ENCODE measurements around the gene RAPGEF1. TPM values are rescaled to one million over a fixed set of nuclear protein-coding genes. Genes with fewer than 3 reads are reported as not detected.
A peak's percentile ranks its signal among the peaks of the same experiment; 100 is the strongest.

Gene RAPGEF1
- total RNA-seq, 1 experiment from 2014 or later, result 6.1 TPM

GRCh38 chr9:131530920-131531832 is 208.7 kb downstream of the RAPGEF1 start, which contains the start of gene UCK1:
Gene UCK1 (minus strand): TSS chr9:131531263. CDS start chr9:131531174, 89 bp downstream.
- Histone ChIP-seq H3K36me3 (ENCODE audit: insufficient read depth, low read length) (no peaks in the 10 kb centered on the region), H3K4me3 (ENCODE audit: low read length) (peak within 1 kb of the TSS; percentile 98), H3K27me3 (ENCODE audit: low read length) (no peaks in the 10 kb centered on the region), H2AFZ (ENCODE audit: low read length) (peak within 1 kb of the TSS; percentile 91; the same call in 1 of the 2 replicates), H4K20me1 (ENCODE audit: insufficient read depth, low read depth, low read length) (no peaks in the 10 kb centered on the region), H3K4me1 (ENCODE audit: low read length) (peaks cover 14% of the 10 kb centered on the region), H3K4me2 (ENCODE audit: low read depth, low read length, poor library complexity, severe bottlenecking) (peak within 1 kb of the TSS; percentile 99), H3K9me3 (ENCODE audit: low read length) (no peaks in the 10 kb centered on the region), H3K79me2 (ENCODE audit: low read length) (peaks cover 14% of the 10 kb centered on the region), H3K27ac (ENCODE audit: low read length) (peak within 1 kb of the TSS; percentile 26; the same call in 1 of the 2 replicates), H3K9me2 (replicated peaks; ENCODE audit: insufficient read depth, low read length) (no peaks in the 10 kb centered on the region), H3K9ac (ENCODE audit: low read length) (peak within 1 kb of the TSS; percentile 97)
- peak; percentile 93 for DNase-seq

- Histone ChIP-seq H3K4me2 (ENCODE audit: low read depth, low read length, poor library complexity, severe bottlenecking) (peak overlapping the region; percentile 99), H4K20me1 (ENCODE audit: insufficient read depth, low read depth, low read length) (no peaks in the 10 kb centered on the region), H3K27ac (ENCODE audit: low read length) (peak overlapping the region; percentile 26; the same call in 1 of the 2 replicates), H3K9me3 (ENCODE audit: low read length) (no peaks in the 10 kb centered on the region), H3K79me2 (ENCODE audit: low read length) (peaks cover 14% of the 10 kb centered on the region), H3K9me2 (replicated peaks; ENCODE audit: insufficient read depth, low read length) (no peaks in the 10 kb centered on the region), H3K36me3 (ENCODE audit: insufficient read depth, low read length) (no peaks in the 10 kb centered on the region), H3K27me3 (ENCODE audit: low read length) (no peaks in the 10 kb centered on the region), H3K4me3 (ENCODE audit: low read length) (peak overlapping the region; percentile 98), H3K4me1 (ENCODE audit: low read length) (peaks cover 14% of the 10 kb centered on the region), H2AFZ (ENCODE audit: low read length) (peak overlapping the region; percentile 78; the same call in 1 of the 2 replicates), H3K9ac (ENCODE audit: low read length) (peak overlapping the region; percentile 97)
- DNase-seq, result peak; percentile 62
These were observed 209.3 kb downstream of the RAPGEF1 start for GRCh38 chr9:131530546-131530919.

- no peak overlapping the region for H2AFZ ChIP-seq (ENCODE audit: low read length)
- no peaks in the 10 kb centered on the region for H3K9me2 ChIP-seq (replicated peaks; ENCODE audit: insufficient read depth, low read length)
- peaks cover 14% of the 10 kb centered on the region for H3K79me2 ChIP-seq (ENCODE audit: low read length)
- peaks cover 14% of the 10 kb centered on the region for H3K4me1 ChIP-seq (ENCODE audit: low read length)
- no peak for DNase-seq
- no peaks in the 10 kb centered on the region for H4K20me1 ChIP-seq (ENCODE audit: insufficient read depth, low read depth, low read length)
- H3K4me2 ChIP-seq (ENCODE audit: low read depth, low read length, poor library complexity, severe bottlenecking), result peak overlapping the region; percentile 99
- peak overlapping the region; percentile 97 for H3K9ac ChIP-seq (ENCODE audit: low read length)
- H3K27me3 ChIP-seq (ENCODE audit: low read length), result no peaks in the 10 kb centered on the region
- H3K27ac ChIP-seq (ENCODE audit: low read length), result peak overlapping the region; percentile 26; the same call in 1 of the 2 replicates
- no peaks in the 10 kb centered on the region for H3K9me3 ChIP-seq (ENCODE audit: low read length)
- no peaks in the 10 kb centered on the region for H3K36me3 ChIP-seq (ENCODE audit: insufficient read depth, low read length)
- peak overlapping the region; percentile 98 for H3K4me3 ChIP-seq (ENCODE audit: low read length)
These were observed 210.0 kb downstream of the RAPGEF1 start for GRCh38 chr9:131529597-131530545.

- Histone ChIP-seq H3K4me3 (ENCODE audit: low read length) (no peak overlapping the region), H4K20me1 (ENCODE audit: insufficient read depth, low read depth, low read length) (no peaks in the 10 kb centered on the region), H3K79me2 (ENCODE audit: low read length) (peaks cover 14% of the 10 kb centered on the region), H3K27me3 (ENCODE audit: low read length) (no peaks in the 10 kb centered on the region), H3K27ac (ENCODE audit: low read length) (no peak overlapping the region), H3K9me2 (replicated peaks; ENCODE audit: insufficient read depth, low read length) (no peaks in the 10 kb centered on the region), H3K36me3 (ENCODE audit: insufficient read depth, low read length) (no peaks in the 10 kb centered on the region), H3K9me3 (ENCODE audit: low read length) (no peaks in the 10 kb centered on the region), H2AFZ (ENCODE audit: low read length) (no peak overlapping the region), H3K9ac (ENCODE audit: low read length) (no peak overlapping the region), H3K4me1 (ENCODE audit: low read length) (peaks cover 14% of the 10 kb centered on the region), H3K4me2 (ENCODE audit: low read depth, low read length, poor library complexity, severe bottlenecking) (no peak overlapping the region)
- no peak for DNase-seq
These were observed 210.9 kb downstream of the RAPGEF1 start for GRCh38 chr9:131528886-131529505.

- Histone ChIP-seq H2AFZ (ENCODE audit: low read length) (no peak overlapping the region), H3K4me1 (ENCODE audit: low read length) (peaks cover 14% of the 10 kb centered on the region), H4K20me1 (ENCODE audit: insufficient read depth, low read depth, low read length) (no peaks in the 10 kb centered on the region), H3K9ac (ENCODE audit: low read length) (no peak overlapping the region), H3K27ac (ENCODE audit: low read length) (no peak overlapping the region), H3K79me2 (ENCODE audit: low read length) (peaks cover 14% of the 10 kb centered on the region), H3K9me3 (ENCODE audit: low read length) (no peaks in the 10 kb centered on the region), H3K4me3 (ENCODE audit: low read length) (no peak overlapping the region), H3K27me3 (ENCODE audit: low read length) (no peaks in the 10 kb centered on the region), H3K36me3 (ENCODE audit: insufficient read depth, low read length) (no peaks in the 10 kb centered on the region), H3K4me2 (ENCODE audit: low read depth, low read length, poor library complexity, severe bottlenecking) (no peak overlapping the region), H3K9me2 (replicated peaks; ENCODE audit: insufficient read depth, low read length) (no peaks in the 10 kb centered on the region)
- DNase-seq, result no peak
These were observed 211.7 kb downstream of the RAPGEF1 start for GRCh38 chr9:131528186-131528585.

Small RNA genes within 50 kb of the gene (small RNA-seq; reads per million reads assigned to genes)
- gene EIF4A1P3, result not detected
- gene RF00272, result not detected
- gene RN7SL328P, result not detected

Other genes starting within 250 kb of the RAPGEF1 start
- gene POMT1, start 237.2 kb downstream of the RAPGEF1 start, total RNA-seq (2014; rRNA removed; shearing (Covaris generic); ENCODE audit: low replicate concordance), result 29.0 and 33.9 TPM in 2 replicates
- 8.0 and 23.5 TPM in 2 replicates for gene UCK1, start 208.8 kb downstream of the RAPGEF1 start, total RNA-seq (2014; rRNA removed; shearing (Covaris generic); ENCODE audit: low replicate concordance)
- not detected in 2 replicates for gene PRRT1B, start 194.6 kb downstream of the RAPGEF1 start, total RNA-seq (2014; rRNA removed; shearing (Covaris generic); ENCODE audit: low replicate concordance)